Globus pallidus (tissue), 1 donor: ENCODE measurements around the gene FITM1.
A peak's percentile ranks its signal among the peaks of the same experiment; 100 is the strongest.

Experiments used
- DNase-seq: peaks from one replicate; pipeline ENCODE4 v3.0.0-alpha.2; 2015; ENCODE audit warnings: low spot score

Gene FITM1

GRCh38 chr14:24119691-24120090 is 10.8 kb upstream of the FITM1 start:
- DNase-seq: no peak

GRCh38 chr14:24121210-24121609 is 9.2 kb upstream of the FITM1 start:
- DNase-seq: no peak

- no peak for DNase-seq
These were observed 8.0 kb upstream of the FITM1 start for GRCh38 chr14:24122416-24122815.

GRCh38 chr14:24122898-24123297 is 7.6 kb upstream of the FITM1 start:
- no peak for DNase-seq

GRCh38 chr14:24123424-24124417 is 6.7 kb upstream of the FITM1 start:
- no peak for DNase-seq

GRCh38 chr14:24126939-24127338 is 3.5 kb upstream of the FITM1 start:
- DNase-seq: no peak

- DNase-seq: no peak
These were observed 2.8 kb upstream of the FITM1 start for GRCh38 chr14:24127673-24128072.

- no peak for DNase-seq
These were observed 955 bp upstream of the FITM1 start for GRCh38 chr14:24129410-24129998.

GRCh38 chr14:24130717-24131548 is 474 bp downstream of the FITM1 start:
- no peak for DNase-seq

GRCh38 chr14:24131549-24131966 is 1.1 kb downstream of the FITM1 start:
- DNase-seq: no peak

GRCh38 chr14:24132061-24132685 is 1.7 kb downstream of the FITM1 start:
- DNase-seq: no peak

GRCh38 chr14:24132976-24133375 is 2.5 kb downstream of the FITM1 start:
- no peak for DNase-seq

GRCh38 chr14:24133735-24134134 is 3.3 kb downstream of the FITM1 start:
- no peak for DNase-seq

GRCh38 chr14:24135584-24135833 is 5.0 kb downstream of the FITM1 start:
- DNase-seq: no peak

GRCh38 chr14:24135834-24136683 is 5.6 kb downstream of the FITM1 start, which contains the start of gene PSME1:
Gene PSME1, plus strand, starts transcription at chr14:24136194. Its CDS starts 69 bp downstream, at chr14:24136263.
- DNase-seq: peak; percentile 91

- DNase-seq: no peak
These were observed 6.4 kb downstream of the FITM1 start for GRCh38 chr14:24136684-24137528.

GRCh38 chr14:24137529-24138395 is 7.3 kb downstream of the FITM1 start:
- no peak for DNase-seq

- DNase-seq: no peak
These were observed 8.2 kb downstream of the FITM1 start for GRCh38 chr14:24138396-24139271.
